ENCODE data around the gene SHF. TPM values are rescaled to one million over a fixed set of nuclear protein-coding genes. Genes with fewer than 3 reads are reported as not detected.

The SHF gene
- total and polyA plus RNA-seq, 2 experiments from 2014 or later, result 20.0 to 26.9 TPM

DNA sequence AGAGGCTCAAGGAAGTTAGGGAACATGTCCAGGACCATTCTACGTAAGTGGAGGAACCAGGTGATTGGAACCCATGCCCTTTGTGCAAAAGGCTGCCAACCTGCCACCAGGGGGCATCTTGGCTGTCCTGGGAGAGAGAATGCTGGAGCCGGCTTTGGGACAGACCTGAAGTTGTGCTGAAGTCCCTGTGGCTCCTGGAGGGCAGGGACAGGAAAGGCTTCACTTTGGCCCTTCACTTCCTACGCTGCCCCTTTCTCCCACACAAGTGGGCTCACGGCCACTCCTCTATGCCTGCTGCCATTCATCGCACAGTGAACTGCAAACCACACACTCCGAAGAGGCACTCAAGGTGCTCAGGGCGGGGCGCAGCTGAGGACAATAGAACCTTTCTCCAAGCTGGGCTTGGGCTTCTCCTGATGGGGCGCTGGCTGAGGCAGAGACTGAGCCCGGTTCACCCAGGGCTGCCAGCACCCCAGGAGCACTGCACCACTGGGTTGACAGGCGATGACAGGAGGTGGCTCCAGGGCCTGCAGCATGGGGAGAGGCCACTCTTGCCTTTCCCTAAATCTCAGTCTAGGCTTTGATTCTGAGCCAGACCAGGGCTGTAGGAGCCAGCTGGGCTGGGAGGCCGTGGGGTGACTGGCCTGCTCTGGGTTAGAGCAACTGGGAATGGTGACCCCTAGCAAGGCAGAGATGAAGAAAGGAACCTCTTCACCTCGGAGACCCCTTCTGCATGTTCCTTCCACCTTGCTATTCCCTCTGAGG lies 8.4 kb downstream of the SHF start:
- no peaks in the 10 kb centered on the region for H3K9me3 ChIP-seq (ENCODE audit: low read depth)
- peak in 1 of 2 donors; percentile 47 for DNase-seq (ENCODE audit: low read depth in 1 of 2, low spot score in 1 of 2)

DNA sequence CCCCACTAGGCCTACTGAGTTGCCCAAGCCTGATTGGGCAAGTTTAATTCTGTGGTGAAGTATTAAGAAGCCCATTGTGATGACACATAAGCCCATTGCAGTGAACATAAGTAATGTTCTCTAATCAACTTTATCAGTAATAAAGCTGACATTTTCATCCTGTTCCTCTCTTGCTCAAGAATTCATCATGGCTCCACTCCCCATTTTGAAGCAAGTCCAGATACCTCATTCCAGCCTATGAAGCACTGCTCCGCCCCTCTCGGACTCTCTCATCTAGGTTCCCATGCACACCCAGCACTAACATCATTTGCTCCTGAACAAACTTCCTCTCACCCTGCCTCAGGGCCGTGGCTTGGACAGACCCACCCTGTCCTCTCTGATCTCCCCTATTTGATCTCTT lies 10.5 kb downstream of the SHF start:
- Histone ChIP-seq H3K27me3 (no peaks in the 10 kb centered on the region), H3K36me3 (no peaks in the 10 kb centered on the region), H3K9me3 (ENCODE audit: low read depth) (no peaks in the 10 kb centered on the region), H3K27ac (no peak overlapping the region), H3K4me1 (ENCODE audit: low read depth) (peaks cover 6% of the 10 kb centered on the region), H3K4me3 (no peak overlapping the region)
- DNase-seq (ENCODE audit: low read depth in 1 of 2, low spot score in 1 of 2), result peak in 1 of 2 donors; percentile 30
- TF ChIP-seq, protein P1, sequence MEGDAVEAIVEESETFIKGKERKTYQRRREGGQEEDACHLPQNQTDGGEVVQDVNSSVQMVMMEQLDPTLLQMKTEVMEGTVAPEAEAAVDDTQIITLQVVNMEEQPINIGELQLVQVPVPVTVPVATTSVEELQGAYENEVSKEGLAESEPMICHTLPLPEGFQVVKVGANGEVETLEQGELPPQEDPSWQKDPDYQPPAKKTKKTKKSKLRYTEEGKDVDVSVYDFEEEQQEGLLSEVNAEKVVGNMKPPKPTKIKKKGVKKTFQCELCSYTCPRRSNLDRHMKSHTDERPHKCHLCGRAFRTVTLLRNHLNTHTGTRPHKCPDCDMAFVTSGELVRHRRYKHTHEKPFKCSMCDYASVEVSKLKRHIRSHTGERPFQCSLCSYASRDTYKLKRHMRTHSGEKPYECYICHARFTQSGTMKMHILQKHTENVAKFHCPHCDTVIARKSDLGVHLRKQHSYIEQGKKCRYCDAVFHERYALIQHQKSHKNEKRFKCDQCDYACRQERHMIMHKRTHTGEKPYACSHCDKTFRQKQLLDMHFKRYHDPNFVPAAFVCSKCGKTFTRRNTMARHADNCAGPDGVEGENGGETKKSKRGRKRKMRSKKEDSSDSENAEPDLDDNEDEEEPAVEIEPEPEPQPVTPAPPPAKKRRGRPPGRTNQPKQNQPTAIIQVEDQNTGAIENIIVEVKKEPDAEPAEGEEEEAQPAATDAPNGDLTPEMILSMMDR (IDR thresholded peaks at IDR 0.05; ENCODE audit: low read depth, low read length), result no peak

More for the DNA sequence above, 8.4 kb downstream of the SHF start:
- Histone ChIP-seq H3K4me3 (no peak overlapping the region), H3K27ac (no peak overlapping the region), H3K36me3 (no peaks in the 10 kb centered on the region), H3K27me3 (no peaks in the 10 kb centered on the region), H3K4me1 (ENCODE audit: low read depth) (peaks cover 6% of the 10 kb centered on the region)
- TF ChIP-seq, protein P1 (IDR thresholded peaks at IDR 0.05; ENCODE audit: low read depth, low read length), result peak; percentile 47

GRCh38 chr15:45174577-45174976 lies 13.2 kb downstream of the SHF start:
- Histone ChIP-seq H3K27me3 (no peaks in the 10 kb centered on the region), H3K4me1 (ENCODE audit: low read depth) (peaks cover 2% of the 10 kb centered on the region), H3K36me3 (no peaks in the 10 kb centered on the region), H3K4me3 (no peak overlapping the region), H3K27ac (no peak overlapping the region), H3K9me3 (ENCODE audit: low read depth) (no peaks in the 10 kb centered on the region)
- TF ChIP-seq, protein P1 (IDR thresholded peaks at IDR 0.05; ENCODE audit: low read depth, low read length), result no peak
- no peak for DNase-seq (ENCODE audit: low read depth in 1 of 2, low spot score in 1 of 2)

DNA sequence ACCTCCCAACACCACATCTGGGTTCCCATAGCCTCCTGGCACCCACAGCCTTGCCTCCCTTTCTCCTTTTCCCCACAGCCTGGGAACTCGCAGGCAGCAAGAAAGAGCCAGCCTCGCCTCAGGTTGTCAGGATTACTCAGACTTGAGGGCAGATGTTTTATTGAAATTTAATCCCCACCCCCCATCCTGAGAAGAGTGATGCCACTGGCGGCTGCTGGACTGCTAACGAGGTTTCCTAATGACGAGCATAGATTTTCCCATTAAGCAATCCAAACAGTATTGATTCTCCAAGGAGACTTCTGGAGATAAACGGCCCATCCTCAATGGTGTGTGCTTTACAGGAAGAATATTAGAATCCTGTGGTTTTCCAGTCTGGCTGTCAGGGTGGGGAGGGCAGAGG lies 13.7 kb downstream of the SHF start:
- Histone ChIP-seq H3K27ac (no peak overlapping the region), H3K9me3 (ENCODE audit: low read depth) (no peaks in the 10 kb centered on the region), H3K4me3 (no peak overlapping the region), H3K27me3 (no peaks in the 10 kb centered on the region), H3K36me3 (no peaks in the 10 kb centered on the region), H3K4me1 (ENCODE audit: low read depth) (no peaks in the 10 kb centered on the region)
- TF ChIP-seq, protein P1 (IDR thresholded peaks at IDR 0.05; ENCODE audit: low read depth, low read length), result no peak
- DNase-seq (ENCODE audit: low read depth in 1 of 2, low spot score in 1 of 2), result no peak

GRCh38 chr15:45171912-45172311 lies 15.9 kb downstream of the SHF start:
- H3K27ac ChIP-seq, result no peak overlapping the region
- no peaks in the 10 kb centered on the region for H3K4me1 ChIP-seq (ENCODE audit: low read depth)
- DNase-seq (ENCODE audit: low read depth in 1 of 2, low spot score in 1 of 2), result no peak
- H3K36me3 ChIP-seq, result no peaks in the 10 kb centered on the region
- H3K27me3 ChIP-seq, result no peaks in the 10 kb centered on the region
- H3K4me3 ChIP-seq, result no peak overlapping the region
- H3K9me3 ChIP-seq (ENCODE audit: low read depth), result no peaks in the 10 kb centered on the region
- TF ChIP-seq, protein P1 (IDR thresholded peaks at IDR 0.05; ENCODE audit: low read depth, low read length), result no peak
